Loucy (cell line): ENCODE results near the gene DEFB121.

Experiments used
- H2AFZ ChIP-seq: fragments of 200-600 bp; sonication (generic); 2 replicates; pipeline ENCODE4 v1.6.0; 2016; ENCODE audit warnings: antibody characterized with exemption, mild to moderate bottlenecking, low read length, moderate library complexity
- H3F3A ChIP-seq: fragments of 200-600 bp; 2 replicates; pipeline ENCODE4 v1.6.0; 2016; ENCODE audit warnings: antibody characterized with exemption, low read depth, mild to moderate bottlenecking
- H3K27me3 ChIP-seq: fragments of 200-600 bp; sonication (generic); 2 replicates; pipeline ENCODE4 v1.6.1; 2014; ENCODE audit warnings: low read length, mild to moderate bottlenecking; ENCODE audit not compliant: insufficient read depth, poor library complexity, severe bottlenecking
- H3K36me3 ChIP-seq: fragments of 200-600 bp; sonication (generic); 2 replicates; pipeline ENCODE4 v1.6.1; 2016; ENCODE audit warnings: low read length; ENCODE audit not compliant: insufficient read depth
- H3K4me1 ChIP-seq: fragments of 200-600 bp; sonication (generic); 2 replicates; pipeline ENCODE4 v1.5.1; 2014; ENCODE audit warnings: low read length, mild to moderate bottlenecking; ENCODE audit not compliant: insufficient read depth, poor library complexity, severe bottlenecking
- H3K4me2 ChIP-seq: fragments of 200-600 bp; sonication (generic); 2 replicates; pipeline ENCODE4 v1.6.0; 2014; ENCODE audit warnings: antibody characterized with exemption, low read length, low read depth, mild to moderate bottlenecking; ENCODE audit not compliant: poor library complexity, severe bottlenecking
- H3K4me3 ChIP-seq: fragments of 200-600 bp; sonication (generic); 2 replicates; pipeline ENCODE4 v1.5.1; 2014; ENCODE audit warnings: low read length, mild to moderate bottlenecking, mixed read lengths; ENCODE audit not compliant: poor library complexity, severe bottlenecking
- H3K79me2 ChIP-seq: fragments of 200-600 bp; sonication (generic); 2 replicates; pipeline ENCODE4 v1.6.1; 2014; ENCODE audit warnings: low read length; ENCODE audit not compliant: insufficient read depth
- H3K9ac ChIP-seq: fragments of 200-600 bp; sonication (generic); 2 replicates; pipeline ENCODE4 v1.6.0; 2014; ENCODE audit warnings: mild to moderate bottlenecking, low read depth, low read length, moderate library complexity; ENCODE audit not compliant: poor library complexity, severe bottlenecking
- H3K9me2 ChIP-seq: fragments of 200-600 bp; sonication (generic); replicated peaks from 2 replicates; pipeline ENCODE4 v1.6.1; 2016; ENCODE audit warnings: low read depth, low read length, mixed read lengths
- H3K9me3 ChIP-seq: fragments of 200-600 bp; sonication (generic); 2 replicates; pipeline ENCODE4 v1.6.1; 2014; ENCODE audit warnings: mild to moderate bottlenecking, antibody characterized with exemption, low read length, low read depth; ENCODE audit not compliant: insufficient read depth
- H4K20me1 ChIP-seq: fragments of 200-600 bp; sonication (generic); 2 replicates; pipeline ENCODE4 v1.6.0; 2014; ENCODE audit warnings: antibody characterized with exemption, low read length, mild to moderate bottlenecking; ENCODE audit not compliant: insufficient read depth, poor library complexity, severe bottlenecking
- CTCF ChIP-seq: fragments of 200-600 bp; sonication (generic); conservative IDR thresholded peaks from 2 replicates; pipeline ENCODE4 v1.5.1; 2014; ENCODE audit warnings: mild to moderate bottlenecking, antibody characterized with exemption, low read length
- EZH2phosphoT487 ChIP-seq: fragments of 200-600 bp; IDR thresholded peaks from 2 replicates; pipeline ENCODE4 v1.6.1; 2018; ENCODE audit warnings: antibody characterized with exemption, mild to moderate bottlenecking, moderate library complexity, borderline replicate concordance

DEFB121 gene

GRCh38 chr20:31392836-31393235, 13.2 kb downstream of the DEFB121 start:
- Histone ChIP-seq H3F3A (no peaks in the 10 kb centered on the region), H3K27me3 (no peaks in the 10 kb centered on the region), H3K9me2 (no peaks in the 10 kb centered on the region), H3K9ac (no peak overlapping the region), H3K4me2 (no peak overlapping the region), H3K36me3 (no peaks in the 10 kb centered on the region), H4K20me1 (no peaks in the 10 kb centered on the region), H3K4me3 (no peak overlapping the region), H3K9me3 (no peaks in the 10 kb centered on the region), H3K4me1 (no peaks in the 10 kb centered on the region), H2AFZ (no peak overlapping the region), H3K79me2 (no peaks in the 10 kb centered on the region)
- TF ChIP-seq EZH2phosphoT487 (no peak), CTCF (no peak)

GRCh38 chr20:31390490-31390889, 15.5 kb downstream of the DEFB121 start, which contains the start of gene DEFB119:
Gene DEFB119, minus strand, starts transcription at chr20:31390590. Its CDS starts 107 bp downstream, at chr20:31390483.
- no peak within 1 kb of the TSS for H3K9ac ChIP-seq
- no peak within 1 kb of the TSS for H2AFZ ChIP-seq
- H3K36me3 ChIP-seq: no peaks in the 10 kb centered on the region
- H3K4me1 ChIP-seq: no peaks in the 10 kb centered on the region
- no peak for TF ChIP-seq EZH2phosphoT487
- TF ChIP-seq CTCF: no peak
- H4K20me1 ChIP-seq: no peaks in the 10 kb centered on the region
- no peak within 1 kb of the TSS for H3K4me3 ChIP-seq
- H3K9me2 ChIP-seq: no peaks in the 10 kb centered on the region
- no peaks in the 10 kb centered on the region for H3K27me3 ChIP-seq
- H3F3A ChIP-seq: no peaks in the 10 kb centered on the region
- H3K79me2 ChIP-seq: no peaks in the 10 kb centered on the region
- no peak within 1 kb of the TSS for H3K4me2 ChIP-seq
- no peaks in the 10 kb centered on the region for H3K9me3 ChIP-seq

- H3F3A ChIP-seq: no peaks in the 10 kb centered on the region
- no peaks in the 10 kb centered on the region for H3K79me2 ChIP-seq
- no peaks in the 10 kb centered on the region for H3K36me3 ChIP-seq
- no peak for TF ChIP-seq CTCF
- no peak for TF ChIP-seq EZH2phosphoT487
- no peaks in the 10 kb centered on the region for H3K4me1 ChIP-seq
- no peaks in the 10 kb centered on the region for H3K9me2 ChIP-seq
- H2AFZ ChIP-seq: no peak overlapping the region
- H3K9me3 ChIP-seq: no peaks in the 10 kb centered on the region
- no peak overlapping the region for H3K4me3 ChIP-seq
- H3K9ac ChIP-seq: no peak overlapping the region
- H4K20me1 ChIP-seq: no peaks in the 10 kb centered on the region
- H3K27me3 ChIP-seq: no peaks in the 10 kb centered on the region
- no peak overlapping the region for H3K4me2 ChIP-seq
These were observed 31.7 kb downstream of the DEFB121 start for GRCh38 chr20:31374346-31374745.
